ENCODE measurements around the gene NEGR1. TPM values are rescaled to one million over a fixed set of nuclear protein-coding genes. Genes with fewer than 3 reads are reported as not detected.

NEGR1 gene
- total RNA-seq, 2 experiments from 2014 or later: not detected

DNA sequence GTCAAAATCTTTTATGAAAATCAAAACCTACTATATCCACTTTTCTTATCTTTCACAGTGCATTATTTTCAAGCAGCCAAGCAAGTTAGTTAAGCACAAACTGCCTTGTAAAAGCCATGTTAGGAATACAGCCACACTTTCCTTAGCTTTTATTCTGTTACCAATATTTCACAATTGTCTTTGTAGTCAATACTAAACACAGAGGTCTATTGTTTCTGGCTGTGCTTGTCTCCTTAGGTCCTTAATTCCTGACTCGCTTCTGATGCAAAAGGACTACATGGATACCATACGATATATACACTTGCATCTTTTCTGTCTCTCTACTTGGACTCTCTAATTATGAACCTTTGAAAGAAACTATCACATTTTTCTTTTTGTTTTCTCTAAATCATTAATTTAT is 331.8 kb downstream of the NEGR1 start:
- intact Hi-C loops (cut with micrococcal nuclease): no loop called here
- Mint-ChIP-seq H3K36me3 (ENCODE audit: low read depth) (no peaks in the 10 kb centered on the region), H3K27ac (no peak overlapping the region), H3K27me3 (no peaks in the 10 kb centered on the region), H3K4me3 (no peak overlapping the region), H3K4me1 (ENCODE audit: low read depth) (no peaks in the 10 kb centered on the region), H3K9me3 (no peaks in the 10 kb centered on the region)
- CTCF ChIA-PET: no interaction called here
- ATAC-seq (no peak), DNase-seq (no peak)
- TF ChIP-seq, protein P1, sequence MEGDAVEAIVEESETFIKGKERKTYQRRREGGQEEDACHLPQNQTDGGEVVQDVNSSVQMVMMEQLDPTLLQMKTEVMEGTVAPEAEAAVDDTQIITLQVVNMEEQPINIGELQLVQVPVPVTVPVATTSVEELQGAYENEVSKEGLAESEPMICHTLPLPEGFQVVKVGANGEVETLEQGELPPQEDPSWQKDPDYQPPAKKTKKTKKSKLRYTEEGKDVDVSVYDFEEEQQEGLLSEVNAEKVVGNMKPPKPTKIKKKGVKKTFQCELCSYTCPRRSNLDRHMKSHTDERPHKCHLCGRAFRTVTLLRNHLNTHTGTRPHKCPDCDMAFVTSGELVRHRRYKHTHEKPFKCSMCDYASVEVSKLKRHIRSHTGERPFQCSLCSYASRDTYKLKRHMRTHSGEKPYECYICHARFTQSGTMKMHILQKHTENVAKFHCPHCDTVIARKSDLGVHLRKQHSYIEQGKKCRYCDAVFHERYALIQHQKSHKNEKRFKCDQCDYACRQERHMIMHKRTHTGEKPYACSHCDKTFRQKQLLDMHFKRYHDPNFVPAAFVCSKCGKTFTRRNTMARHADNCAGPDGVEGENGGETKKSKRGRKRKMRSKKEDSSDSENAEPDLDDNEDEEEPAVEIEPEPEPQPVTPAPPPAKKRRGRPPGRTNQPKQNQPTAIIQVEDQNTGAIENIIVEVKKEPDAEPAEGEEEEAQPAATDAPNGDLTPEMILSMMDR (IDR thresholded peaks at IDR 0.05): no peak
- POLR2A ChIA-PET: no interaction called here

DNA sequence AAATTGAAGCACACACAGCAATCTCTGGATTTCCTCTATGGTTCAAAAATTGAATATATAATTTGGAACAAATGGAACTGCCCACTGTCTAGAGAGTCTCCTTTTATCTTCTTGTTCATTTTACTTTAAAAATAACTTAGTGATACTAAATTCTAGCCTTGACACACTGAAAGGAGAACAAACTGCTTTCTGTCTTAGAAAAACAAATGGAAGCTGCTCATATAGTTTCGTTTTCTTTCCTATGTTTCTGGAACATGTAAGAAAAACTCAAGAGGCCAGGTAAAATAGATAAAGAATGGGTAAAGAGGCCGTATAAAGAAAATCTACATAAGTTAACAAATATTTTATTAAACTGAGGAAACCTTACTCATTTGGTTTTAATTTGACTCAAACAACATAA is 332.7 kb downstream of the NEGR1 start:
- H3K4me1 Mint-ChIP-seq (ENCODE audit: low read depth): no peaks in the 10 kb centered on the region
- H3K27me3 Mint-ChIP-seq: no peaks in the 10 kb centered on the region
- no peaks in the 10 kb centered on the region for H3K36me3 Mint-ChIP-seq (ENCODE audit: low read depth)
- TF ChIP-seq, protein P1 (IDR thresholded peaks at IDR 0.05): no peak
- POLR2A ChIA-PET: no interaction called here
- CTCF ChIA-PET: no interaction called here
- ATAC-seq (no peak), DNase-seq (no peak)
- H3K9me3 Mint-ChIP-seq: no peaks in the 10 kb centered on the region
- intact Hi-C loops (cut with micrococcal nuclease): no loop called here
- H3K4me3 Mint-ChIP-seq: no peak overlapping the region
- H3K27ac Mint-ChIP-seq: no peak overlapping the region

DNA sequence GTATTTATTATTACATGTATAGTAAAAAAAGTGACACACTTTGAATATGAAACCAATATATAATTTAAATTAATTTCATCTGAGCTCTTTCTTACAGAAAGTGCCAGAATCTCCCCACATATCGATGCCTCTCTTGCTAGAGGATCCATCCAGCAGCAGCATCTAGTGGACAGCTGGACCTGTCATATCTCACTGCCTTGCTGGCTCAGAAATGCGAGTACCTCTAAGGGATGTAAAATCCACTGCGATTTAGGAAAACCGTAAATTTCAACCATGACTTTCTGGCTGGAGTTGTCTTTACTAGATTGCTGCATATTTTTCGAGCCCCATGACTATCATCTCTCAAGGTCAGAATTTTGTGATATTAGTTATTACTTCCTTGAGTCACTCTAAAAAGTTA is 333.8 kb downstream of the NEGR1 start:
- TF ChIP-seq, protein P1 (IDR thresholded peaks at IDR 0.05): no peak
- Mint-ChIP-seq H3K4me3 (no peak overlapping the region), H3K9me3 (no peaks in the 10 kb centered on the region), H3K36me3 (ENCODE audit: low read depth) (no peaks in the 10 kb centered on the region), H3K27me3 (no peaks in the 10 kb centered on the region), H3K4me1 (ENCODE audit: low read depth) (no peaks in the 10 kb centered on the region), H3K27ac (no peak overlapping the region)
- intact Hi-C loops (cut with micrococcal nuclease): no loop called here
- DNase-seq (no peak), ATAC-seq (no peak)
- ChIA-PET CTCF (no interaction called here), POLR2A (no interaction called here)

DNA sequence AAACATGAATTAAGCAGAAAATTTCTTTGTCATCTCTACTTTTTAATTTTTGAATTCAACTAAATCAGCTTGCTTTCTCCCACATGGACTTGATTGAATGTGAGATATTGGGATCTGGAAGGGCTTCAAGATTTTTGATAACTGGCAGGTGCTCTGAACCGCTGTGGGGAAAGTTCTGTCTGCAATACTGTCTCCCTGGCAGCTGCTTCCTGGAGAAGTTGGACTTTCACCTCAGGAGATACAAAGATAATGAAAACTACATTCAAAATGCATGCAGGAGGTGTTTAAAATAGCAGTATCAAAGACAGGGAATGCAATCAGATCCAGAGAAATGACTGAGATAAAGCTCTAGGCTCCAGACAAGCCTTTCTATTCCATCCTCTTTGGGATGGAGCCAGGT is 338.3 kb downstream of the NEGR1 start:
- Mint-ChIP-seq H3K27me3 (no peaks in the 10 kb centered on the region), H3K4me3 (no peak overlapping the region), H3K4me1 (ENCODE audit: low read depth) (no peaks in the 10 kb centered on the region), H3K36me3 (ENCODE audit: low read depth) (no peaks in the 10 kb centered on the region), H3K27ac (no peak overlapping the region), H3K9me3 (no peaks in the 10 kb centered on the region)
- POLR2A ChIA-PET: no interaction called here
- CTCF ChIA-PET: no interaction called here
- TF ChIP-seq, protein P1 (IDR thresholded peaks at IDR 0.05): no peak
- ATAC-seq (no peak), DNase-seq (no peak)
- intact Hi-C loops (cut with micrococcal nuclease): no loop called here

DNA sequence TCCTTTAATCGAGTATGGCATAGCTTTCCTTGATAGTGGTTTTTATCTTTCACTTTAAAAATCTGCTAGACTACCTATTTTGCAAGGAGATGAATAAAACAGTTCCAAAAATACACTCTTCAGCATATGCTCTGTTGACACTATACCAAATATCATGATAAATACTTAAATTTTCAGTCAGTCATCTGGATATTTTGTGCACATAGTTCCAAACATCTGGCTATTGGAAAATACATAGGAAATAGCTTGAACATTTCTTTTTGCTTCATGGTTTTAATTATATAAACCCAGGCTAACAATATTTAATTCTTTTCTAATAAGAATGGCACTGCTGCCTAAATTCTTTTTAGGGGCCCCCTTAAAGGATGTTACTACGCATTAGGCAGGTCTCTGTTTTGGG is 342.1 kb downstream of the NEGR1 start:
- no peaks in the 10 kb centered on the region for H3K4me1 Mint-ChIP-seq (ENCODE audit: low read depth)
- no peaks in the 10 kb centered on the region for H3K9me3 Mint-ChIP-seq
- TF ChIP-seq, protein P1 (IDR thresholded peaks at IDR 0.05): no peak
- no peak overlapping the region for H3K27ac Mint-ChIP-seq
- DNase-seq: no peak
- ChIA-PET POLR2A (no interaction called here), CTCF (no interaction called here)
- no peak for ATAC-seq
- no peak overlapping the region for H3K4me3 Mint-ChIP-seq
- intact Hi-C loops (cut with micrococcal nuclease): no loop called here
- no peaks in the 10 kb centered on the region for H3K27me3 Mint-ChIP-seq
- no peaks in the 10 kb centered on the region for H3K36me3 Mint-ChIP-seq (ENCODE audit: low read depth)
